ENCODE measurements around the gene ASAP3.
"Not testable (repeated sequence)": the region's sequence is repeated elsewhere in the genome, so short reads cannot be mapped to it uniquely, and the experiment has no call there.

Gene ASAP3

DNA sequence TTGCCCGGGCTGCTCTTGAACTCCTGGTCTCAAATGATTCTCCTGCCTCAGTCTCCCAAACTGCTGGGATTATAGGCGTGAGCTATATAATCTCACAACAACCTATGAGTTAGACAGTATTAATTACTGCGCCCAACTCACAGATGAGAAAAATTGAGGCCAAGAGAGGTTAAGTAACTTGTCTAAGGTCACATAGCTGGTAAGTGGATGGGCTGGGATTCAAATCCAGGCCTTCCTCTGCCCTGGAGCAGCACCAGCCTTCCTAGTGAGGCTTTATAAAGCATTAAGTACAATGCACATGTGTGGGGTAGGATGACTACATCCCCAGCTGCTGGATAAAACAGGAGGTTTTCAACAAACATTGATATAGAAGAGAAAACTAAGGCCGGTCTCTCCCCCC lies 31.9 kb upstream of the ASAP3 start:
- DNase-seq (ENCODE audit: low read depth in 1 of 2, low spot score in 1 of 2), result no peak

DNA sequence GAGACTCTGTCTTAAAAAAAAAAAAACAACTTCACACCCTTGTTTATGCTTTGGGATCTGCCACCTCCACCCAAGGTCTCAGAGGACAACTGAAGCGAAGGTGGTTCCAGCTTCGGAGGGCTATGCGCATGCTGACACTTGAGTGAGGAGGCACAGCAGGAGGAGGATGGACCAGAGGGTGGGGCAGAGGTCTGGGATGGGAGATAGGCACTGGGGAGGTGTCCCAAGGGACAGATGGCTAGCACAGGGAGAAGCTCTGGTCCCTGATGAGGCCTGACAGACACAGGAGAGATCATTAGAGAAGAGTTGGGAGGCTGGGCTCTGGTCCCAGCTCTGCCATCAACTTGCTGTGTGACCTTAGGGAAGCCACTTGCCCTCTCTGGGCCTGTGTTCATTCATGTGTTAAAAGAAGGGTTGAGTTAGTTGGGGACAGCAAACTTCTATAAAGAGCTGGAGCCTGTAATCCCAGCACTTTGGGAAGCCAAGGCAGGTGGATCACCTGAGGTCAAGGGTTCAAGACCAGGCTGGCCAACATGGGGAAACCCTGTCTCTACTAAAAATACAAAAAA lies 30.2 kb upstream of the ASAP3 start:
- DNase-seq (ENCODE audit: low read depth in 1 of 2, low spot score in 1 of 2), result no peak

GRCh38 chr1:23509896-23510295 lies 25.9 kb upstream of the ASAP3 start:
- no peak for DNase-seq (ENCODE audit: low read depth in 1 of 2, low spot score in 1 of 2)

- DNase-seq (ENCODE audit: low read depth in 1 of 2, low spot score in 1 of 2), result no peak
Measured at GRCh38 chr1:23506376-23507107, 22.6 kb upstream of the ASAP3 start.

GRCh38 chr1:23505851-23506250 lies 21.9 kb upstream of the ASAP3 start:
- no peak for DNase-seq (ENCODE audit: low read depth in 1 of 2, low spot score in 1 of 2)

DNA sequence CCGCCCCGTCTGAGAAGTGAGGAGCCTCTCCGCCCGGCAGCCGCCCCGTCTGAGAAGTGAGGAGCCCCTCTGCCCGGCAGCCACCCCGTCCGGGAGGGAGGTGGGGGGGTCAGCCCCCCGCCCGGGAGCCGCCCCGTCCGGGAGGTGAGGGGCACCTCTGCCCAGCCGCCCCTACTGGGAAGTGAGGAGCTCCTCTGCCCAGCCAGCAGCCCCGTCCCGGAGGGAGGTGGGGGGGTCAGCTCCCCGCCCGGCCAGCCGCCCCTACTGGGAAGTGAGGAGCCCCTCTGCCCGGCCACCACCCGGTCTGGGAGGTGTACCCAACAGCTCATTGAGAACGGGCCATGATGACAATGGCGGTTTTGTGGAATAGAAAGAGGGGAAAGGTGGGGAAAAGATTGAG lies 20.2 kb upstream of the ASAP3 start:
- not testable (repeated sequence) for DNase-seq (ENCODE audit: low read depth in 1 of 2, low spot score in 1 of 2)

DNA sequence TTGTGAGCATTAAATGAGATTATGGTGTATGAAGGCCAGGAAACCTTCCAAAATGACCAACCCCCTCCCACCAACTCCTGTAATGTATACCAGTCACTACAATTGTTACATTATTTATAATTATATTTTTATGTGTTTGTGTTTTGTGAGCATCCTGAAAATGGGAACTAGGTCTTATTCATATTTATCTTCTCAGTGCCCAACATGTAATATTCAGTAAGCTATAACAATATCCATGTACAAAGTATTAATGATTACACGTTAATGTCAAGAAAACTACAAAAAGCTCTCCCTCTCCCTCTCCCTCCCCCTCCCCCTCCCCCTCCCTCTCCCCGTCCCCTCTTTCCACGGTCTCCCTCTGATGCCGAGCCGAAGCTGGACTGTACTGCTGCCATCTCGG lies 19.0 kb upstream of the ASAP3 start:
- DNase-seq (ENCODE audit: low read depth in 1 of 2, low spot score in 1 of 2), result no peak

DNA sequence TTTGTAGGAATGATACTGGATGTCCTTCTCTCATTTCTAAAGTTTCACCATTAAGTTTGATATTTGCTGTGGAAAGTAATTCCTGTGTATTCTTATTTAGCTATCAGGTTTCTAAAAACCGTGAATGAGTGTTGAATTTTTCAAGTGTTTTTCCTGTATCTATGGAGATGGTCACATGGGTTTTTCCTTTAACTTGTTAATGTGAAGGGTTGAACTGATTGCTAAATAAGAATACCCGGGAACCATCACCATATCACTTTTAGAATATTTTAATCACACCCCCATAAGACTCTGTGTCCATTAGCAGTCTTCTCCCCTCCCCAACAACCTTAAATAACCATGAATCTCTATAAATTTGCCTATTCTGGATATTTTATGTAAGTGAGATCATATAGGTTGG lies 16.5 kb upstream of the ASAP3 start:
- DNase-seq (ENCODE audit: low read depth in 1 of 2, low spot score in 1 of 2), result no peak

- DNase-seq (ENCODE audit: low read depth in 1 of 2, low spot score in 1 of 2), result no peak
Measured at GRCh38 chr1:23497777-23498439, 13.9 kb upstream of the ASAP3 start.

- no peak for DNase-seq (ENCODE audit: low read depth in 1 of 2, low spot score in 1 of 2)
Measured at GRCh38 chr1:23496490-23497181, 12.7 kb upstream of the ASAP3 start.

DNA sequence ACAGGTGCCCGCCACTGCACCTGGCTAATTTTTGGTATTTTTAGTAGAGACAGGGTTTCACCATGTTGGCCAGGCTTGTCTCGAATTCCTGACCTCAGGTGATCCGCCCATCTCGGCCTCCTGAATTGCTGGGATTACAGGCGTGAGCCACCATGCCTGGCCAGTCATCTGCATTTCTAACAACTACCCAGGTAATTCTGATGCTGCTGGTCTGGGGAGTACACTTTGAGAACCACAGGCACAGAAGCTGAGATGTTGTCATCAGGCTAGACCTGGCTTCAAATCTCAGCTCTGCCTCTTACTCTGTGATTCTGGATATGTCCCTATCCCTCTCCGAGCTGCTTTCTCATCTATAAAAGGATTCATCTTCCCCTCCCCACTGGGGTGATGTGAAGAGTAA lies 10.9 kb upstream of the ASAP3 start:
- DNase-seq (ENCODE audit: low read depth in 1 of 2, low spot score in 1 of 2), result not testable (repeated sequence)

DNA sequence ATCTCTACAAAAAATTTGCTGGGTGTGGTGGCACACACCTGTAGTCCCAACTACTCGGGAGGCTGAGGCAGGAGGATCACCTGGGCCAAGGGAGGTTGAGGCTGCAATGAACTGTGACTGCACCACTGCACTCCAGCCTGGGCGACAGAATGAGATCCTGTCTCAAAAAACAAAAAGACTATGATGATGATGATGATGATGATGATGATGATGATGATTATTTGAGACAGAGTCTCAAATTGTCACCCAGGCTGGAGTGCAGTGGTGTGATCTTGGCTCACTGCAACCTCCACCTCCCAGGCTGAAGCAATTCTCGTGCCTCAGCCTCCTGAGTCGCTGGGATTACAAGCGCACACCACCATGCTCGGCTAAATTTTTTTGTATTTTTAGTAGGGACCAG lies 8.8 kb upstream of the ASAP3 start:
- DNase-seq (ENCODE audit: low read depth in 1 of 2, low spot score in 1 of 2), result not testable (repeated sequence)

GRCh38 chr1:23492132-23492720 lies 8.2 kb upstream of the ASAP3 start:
- no peak for DNase-seq (ENCODE audit: low read depth in 1 of 2, low spot score in 1 of 2)

DNA sequence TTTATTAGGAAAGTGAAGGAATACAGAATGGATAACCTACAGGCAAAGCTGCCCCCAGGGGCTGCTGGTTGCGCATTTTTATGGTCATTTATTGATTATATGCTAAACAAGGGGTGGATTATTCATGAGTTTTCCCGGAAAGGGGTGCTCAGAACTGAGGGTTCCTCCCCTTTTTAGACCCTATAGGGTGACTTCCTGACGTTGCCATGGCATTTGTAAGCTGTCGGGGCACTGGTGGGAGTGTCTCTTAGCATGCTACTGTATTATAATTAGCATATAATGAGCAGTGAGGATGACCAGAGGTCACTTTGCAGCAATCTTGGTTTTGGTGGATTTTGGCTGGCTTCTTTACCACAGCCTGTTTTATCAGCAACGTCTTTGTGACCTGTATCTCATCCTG lies 5.9 kb upstream of the ASAP3 start:
- DNase-seq (ENCODE audit: low read depth in 1 of 2, low spot score in 1 of 2), result no peak

DNA sequence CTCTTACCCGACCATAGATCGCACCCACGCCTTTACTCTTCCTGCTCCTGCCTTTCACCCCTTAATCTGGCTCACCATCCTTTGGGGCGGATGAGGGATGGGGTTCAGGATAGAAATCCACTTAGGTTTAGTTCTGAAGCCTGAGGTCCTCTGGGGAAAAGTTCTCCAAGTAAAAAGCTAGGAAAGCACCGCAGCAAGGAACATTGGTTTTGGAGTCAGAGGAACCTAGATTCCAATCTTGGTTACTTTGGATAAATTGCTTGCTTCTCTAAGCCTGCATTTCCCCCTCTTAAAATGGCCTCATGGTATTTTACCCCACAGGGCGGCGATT lies 988 bp upstream of the ASAP3 start:
- DNase-seq (ENCODE audit: low read depth in 1 of 2, low spot score in 1 of 2), result no peak

DNA sequence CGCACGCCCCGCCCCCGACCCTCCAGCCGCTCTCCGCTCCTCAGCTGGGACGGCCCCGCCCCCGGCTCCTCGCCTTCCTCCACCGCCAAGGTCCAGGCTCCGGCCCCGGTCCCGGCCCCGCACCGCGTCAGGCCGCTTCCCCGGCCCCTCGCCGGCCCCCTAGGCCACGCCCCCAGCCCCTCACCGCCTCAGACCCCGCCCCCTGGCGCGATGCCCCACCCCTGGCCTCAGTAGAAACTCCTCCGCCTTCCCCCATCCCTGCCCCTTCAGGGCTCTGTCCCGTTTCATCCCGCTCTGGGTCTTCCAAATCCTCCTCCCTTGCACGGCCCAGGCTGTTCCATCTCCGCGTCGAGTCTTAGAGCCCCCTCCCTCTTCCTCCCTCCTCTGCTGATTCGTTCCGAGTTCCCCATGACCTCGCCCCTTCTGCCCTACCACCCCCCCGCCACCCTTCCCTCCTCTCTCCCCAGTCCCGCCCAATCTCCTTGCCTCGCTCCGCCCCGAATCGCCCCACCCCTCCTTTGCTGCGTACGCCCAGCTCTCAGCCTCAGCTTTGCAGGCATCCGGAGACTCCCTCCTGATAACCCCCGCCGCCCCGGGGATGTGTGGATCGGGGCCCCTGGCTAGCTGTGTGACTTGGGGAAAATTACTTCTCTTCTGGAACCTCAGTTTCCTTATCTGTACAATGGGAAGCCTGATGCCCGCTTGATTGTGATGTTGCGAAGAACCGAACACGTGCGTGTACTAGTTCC lies 448 bp upstream of the ASAP3 start:
- peak; percentile 83 to 89 for DNase-seq (ENCODE audit: low read depth in 1 of 2, low spot score in 1 of 2)

GRCh38 chr1:23481904-23482303 lies 2.1 kb downstream of the ASAP3 start:
- no peak for DNase-seq (ENCODE audit: low read depth in 1 of 2, low spot score in 1 of 2)

DNA sequence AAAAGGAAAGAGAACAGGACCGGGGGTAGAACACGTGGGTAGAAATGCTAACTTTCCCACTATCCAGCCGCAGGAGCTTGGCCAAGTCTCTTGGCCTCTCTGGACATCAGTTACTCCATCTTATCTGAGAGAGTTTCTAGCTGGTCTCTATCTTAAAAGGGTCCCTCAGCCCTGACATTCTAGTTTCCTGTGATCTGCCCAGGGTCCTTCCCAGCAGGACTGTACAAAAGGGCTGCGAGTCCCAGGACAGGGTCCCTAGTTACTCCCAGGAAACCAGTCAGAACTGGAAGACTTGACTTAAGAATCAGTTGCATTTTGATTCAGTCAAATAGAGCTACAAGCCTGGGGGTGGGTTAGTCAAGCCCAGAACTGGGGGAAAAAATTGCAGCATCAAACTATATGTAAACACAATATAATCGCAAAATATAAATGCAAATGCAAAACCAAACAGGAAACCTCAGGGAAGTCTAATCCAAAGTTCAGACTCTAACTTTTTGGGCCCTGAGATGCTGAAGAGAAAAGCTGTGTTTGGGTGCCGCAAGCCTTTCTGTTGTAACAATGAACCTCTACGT lies 2.9 kb downstream of the ASAP3 start:
- DNase-seq (ENCODE audit: low read depth in 1 of 2, low spot score in 1 of 2), result no peak

DNA sequence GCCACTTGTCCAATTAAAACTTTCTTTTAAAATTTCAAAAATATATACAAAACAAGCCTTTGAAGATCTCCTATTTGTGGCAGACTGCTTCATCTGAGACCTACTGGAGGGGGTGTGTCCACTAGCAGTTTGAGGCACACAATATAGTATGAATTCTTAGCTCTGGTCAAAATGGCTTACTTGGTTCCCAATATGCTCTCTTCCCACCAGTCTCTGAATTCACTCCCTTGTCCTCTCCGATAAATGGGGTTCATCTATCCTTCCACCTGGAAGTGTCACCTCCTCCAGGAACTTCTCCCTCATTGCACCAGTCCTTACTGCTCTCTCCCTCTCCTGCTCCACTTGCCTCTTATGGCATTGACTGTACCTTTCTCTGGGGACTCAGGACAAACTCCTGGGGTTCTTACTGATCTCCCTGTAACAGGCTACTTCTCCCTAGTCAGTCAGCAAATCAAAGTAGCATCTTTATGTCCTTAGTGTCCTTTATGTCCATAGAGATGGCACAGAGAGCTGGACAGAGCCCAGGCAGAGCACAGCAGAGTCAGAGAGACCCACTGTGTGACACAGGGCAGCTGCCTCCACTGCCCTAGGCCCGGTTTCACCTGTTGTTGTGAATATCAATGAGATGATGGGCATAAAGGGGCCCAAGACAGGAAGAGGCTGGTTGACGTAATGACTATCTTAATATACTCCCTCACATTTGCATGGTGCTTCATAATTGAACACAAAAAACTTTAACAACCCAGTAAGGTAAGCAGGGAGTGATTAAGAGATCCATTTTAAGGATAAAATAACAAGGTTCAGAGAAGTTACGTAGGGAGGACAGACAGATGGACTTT lies 3.6 kb downstream of the ASAP3 start:
- no peak for DNase-seq (ENCODE audit: low read depth in 1 of 2, low spot score in 1 of 2)

- DNase-seq (ENCODE audit: low read depth in 1 of 2, low spot score in 1 of 2), result no peak
Measured at GRCh38 chr1:23479666-23479941, 4.4 kb downstream of the ASAP3 start.
